22Rv1 (cell line): ENCODE measurements around the gene LYL1.

Experiments
- H3K27ac ChIP-seq: fragments of 450-650 bp; 2 replicates; pipeline ENCODE4 v1.5.1; 2017
- ZFX ChIP-seq: fragments of 450-650 bp; IDR thresholded peaks from 2 replicates; pipeline ENCODE4 v1.6.1; 2017; ENCODE audit warnings: antibody characterized with exemption, borderline replicate concordance
- TF ChIP-seq, protein P1 (sequence below): fragments of 450-650 bp; IDR thresholded peaks from 2 replicates; pipeline ENCODE4 v1.5.1; 2017; ENCODE audit warnings: mild to moderate bottlenecking

LYL1 gene

GRCh38 chr19:13074378-13074777 lies 28.3 kb downstream of the LYL1 start:
- TF ChIP-seq, protein P1, sequence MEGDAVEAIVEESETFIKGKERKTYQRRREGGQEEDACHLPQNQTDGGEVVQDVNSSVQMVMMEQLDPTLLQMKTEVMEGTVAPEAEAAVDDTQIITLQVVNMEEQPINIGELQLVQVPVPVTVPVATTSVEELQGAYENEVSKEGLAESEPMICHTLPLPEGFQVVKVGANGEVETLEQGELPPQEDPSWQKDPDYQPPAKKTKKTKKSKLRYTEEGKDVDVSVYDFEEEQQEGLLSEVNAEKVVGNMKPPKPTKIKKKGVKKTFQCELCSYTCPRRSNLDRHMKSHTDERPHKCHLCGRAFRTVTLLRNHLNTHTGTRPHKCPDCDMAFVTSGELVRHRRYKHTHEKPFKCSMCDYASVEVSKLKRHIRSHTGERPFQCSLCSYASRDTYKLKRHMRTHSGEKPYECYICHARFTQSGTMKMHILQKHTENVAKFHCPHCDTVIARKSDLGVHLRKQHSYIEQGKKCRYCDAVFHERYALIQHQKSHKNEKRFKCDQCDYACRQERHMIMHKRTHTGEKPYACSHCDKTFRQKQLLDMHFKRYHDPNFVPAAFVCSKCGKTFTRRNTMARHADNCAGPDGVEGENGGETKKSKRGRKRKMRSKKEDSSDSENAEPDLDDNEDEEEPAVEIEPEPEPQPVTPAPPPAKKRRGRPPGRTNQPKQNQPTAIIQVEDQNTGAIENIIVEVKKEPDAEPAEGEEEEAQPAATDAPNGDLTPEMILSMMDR: no peak
- TF ChIP-seq ZFX: no peak
- no peak overlapping the region for H3K27ac ChIP-seq

GRCh38 chr19:13073263-13073662 lies 29.4 kb downstream of the LYL1 start:
- H3K27ac ChIP-seq: no peak overlapping the region
- TF ChIP-seq, protein P1: no peak
- no peak for TF ChIP-seq ZFX

GRCh38 chr19:13072188-13072908 lies 30.3 kb downstream of the LYL1 start:
- TF ChIP-seq ZFX: no peak
- TF ChIP-seq, protein P1: no peak
- H3K27ac ChIP-seq: 0 out of 2 replicates have a peak overlapping the region, but pooled peaks have one; percentile 0

GRCh38 chr19:13071444-13072187 lies 31.0 kb downstream of the LYL1 start:
- TF ChIP-seq, protein P1: no peak
- no peak for TF ChIP-seq ZFX
- H3K27ac ChIP-seq: 0 out of 2 replicates have a peak overlapping the region, but pooled peaks have one; percentile 0

GRCh38 chr19:13070425-13071140 lies 32.1 kb downstream of the LYL1 start:
- peak overlapping the region; percentile 39; the same call in 1 of the 2 replicates for H3K27ac ChIP-seq

DNA sequence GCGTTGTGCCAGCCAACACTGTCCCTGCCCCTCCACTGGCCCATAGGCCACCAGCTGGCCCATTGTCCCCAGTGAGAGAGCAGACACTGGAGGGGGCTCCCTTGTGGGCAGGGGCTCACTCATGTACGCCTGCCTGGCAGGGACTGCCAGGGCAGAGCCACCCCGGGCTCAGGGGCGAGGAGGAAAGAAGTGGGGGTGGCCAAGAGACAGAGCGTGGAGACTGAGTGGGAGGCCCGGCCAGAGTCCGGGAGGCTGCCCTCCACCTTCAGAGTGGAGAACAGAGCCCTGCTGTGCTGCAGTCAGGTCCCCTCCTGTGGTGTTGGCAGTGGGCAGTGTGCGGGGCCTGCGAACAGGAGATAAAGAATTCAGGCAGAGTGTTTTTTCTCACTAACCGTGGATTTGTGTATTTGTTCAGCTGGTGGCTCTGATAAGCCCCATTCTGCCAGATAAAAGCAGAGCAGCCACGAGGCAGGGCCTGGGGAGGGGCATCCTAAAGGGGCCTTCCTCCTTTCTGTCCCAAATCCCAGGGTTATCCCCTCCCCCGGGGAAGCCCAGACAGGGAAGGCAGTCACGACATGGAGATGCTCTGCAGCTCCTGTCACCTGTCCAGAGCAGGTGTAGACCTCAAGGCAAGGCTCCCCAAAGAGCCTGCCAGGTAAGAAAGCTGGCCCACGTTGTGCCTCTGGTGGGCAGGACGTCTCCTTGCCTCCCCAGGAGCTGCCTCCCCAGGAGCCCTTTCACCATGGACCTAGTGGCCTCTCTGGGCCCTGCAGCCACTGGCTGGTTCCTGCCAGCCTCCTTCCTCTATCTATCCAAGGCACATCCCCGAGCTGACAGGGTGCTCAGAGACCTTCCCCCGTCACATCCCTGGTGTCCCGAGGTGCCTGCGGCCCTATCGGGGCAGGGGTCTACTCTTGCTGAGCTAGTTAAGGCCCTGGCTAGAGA lies 33.0 kb downstream of the LYL1 start:
- TF ChIP-seq, protein P1: no peak
- TF ChIP-seq ZFX: no peak
- H3K27ac ChIP-seq: peak overlapping the region; percentile 39; the same call in 1 of the 2 replicates

More at GRCh38 chr19:13070425-13071140, 32.1 kb downstream of the LYL1 start:
- no peak for TF ChIP-seq ZFX
